Transverse colon (tissue), 4 donors: ENCODE measurements around the gene DOCK3. TPM values are rescaled to one million over a fixed set of nuclear protein-coding genes. Genes with fewer than 3 reads are reported as not detected.

Source experiments
- DNase-seq: peaks from one replicate; pipeline ENCODE4 v3.0.0-alpha.2; 2019
- H3K27ac ChIP-seq, 4 donors: fragments of 200-600 bp; sonication (generic); 2 replicates each; pipeline ENCODE4 v1.5.1; 2016 to 2018; ENCODE audit warnings: inconsistent platforms in 4 of 4
- H3K27me3 ChIP-seq: fragments of 200-600 bp; sonication (generic); 2 replicates; pipeline ENCODE4 v1.5.1; 2017; ENCODE audit warnings: inconsistent platforms
- H3K36me3 ChIP-seq, 4 donors: fragments of 200-600 bp; sonication (generic); 2 replicates each; pipeline ENCODE4 v1.5.1; 2017 to 2019; ENCODE audit warnings: inconsistent platforms in 4 of 4
- H3K4me1 ChIP-seq, 4 donors: fragments of 200-600 bp; sonication (generic); 2 replicates each; pipeline ENCODE4 v1.5.1; 2017 to 2020; ENCODE audit warnings: inconsistent platforms in 4 of 4
- H3K4me3 ChIP-seq, 4 donors: fragments of 200-600 bp; sonication (generic); 1 replicate in 1 of 4; 2 replicates in 3 of 4; pipeline versions ENCODE4 v1.5.1 to v1.6.1; 2017 to 2019; ENCODE audit warnings: inconsistent platforms in 4 of 4
- H3K9me3 ChIP-seq, 2 donors: fragments of 200-600 bp; sonication (generic); 2 replicates each; pipeline ENCODE4 v1.5.1; 2017 to 2019; ENCODE audit warnings: inconsistent platforms in 2 of 2
- EP300 ChIP-seq: sonication (generic); formaldehyde crosslinking; IDR thresholded peaks from one replicate; pipeline ENCODE4 v1.6.1; 2017; ENCODE audit warnings: antibody characterized with exemption, low read depth
- POLR2A ChIP-seq: fragments of 450-650 bp; IDR thresholded peaks from one replicate; pipeline ENCODE4 v1.6.1; 2016; ENCODE audit warnings: antibody characterized with exemption, mild to moderate bottlenecking, moderate library complexity
- POLR2AphosphoS5 ChIP-seq, 3 donors: sonication (generic); formaldehyde crosslinking; IDR thresholded peaks; one replicate each; pipeline ENCODE4 v1.6.1; 2016; ENCODE audit warnings: antibody characterized with exemption in 3 of 3
- whole genome bisulfite sequencing, 2 donors: methylation state at CpG; one replicate each; pipeline ENCODE4 v1.1.5; 2018; ENCODE audit warnings: low coverage in 1 of 2; 5-methylcytosine and 5-hydroxymethylcytosine counted together
- in situ Hi-C, 4 donors: fragments of 200-750 bp; cut with MboI; loops; one replicate each; pipeline versions ENCODE4 v1.15.0 to v1.15.1; 2017; ENCODE audit warnings: low sequenced_read_pairs in 3 of 4, low pct_ligation_motif_present in 1 of 4, low pct_unique_long_range_greater_than_20kb in 1 of 4
- intact Hi-C: fragments of 100-400 bp; cut with DNase I; formaldehyde crosslinking; loops from one replicate; pipeline ENCODE4 v1.15.1; 2023; ENCODE audit warnings: low total_unique reads
- total RNA-seq, 4 donors: library from RNA; depleted of rRNA; stranded (reverse); fragments of >200 nt; gene quantifications; one replicate each; pipeline ENCODE4 v1.1.0, GENCODE V29; 2016
- TF ChIP-seq, protein P1 (sequence below), 5 experiments: fragments of 200-600 bp in 3 of 5; fragments of 450-650 bp in 2 of 5; sonication (generic) in 3 of 5; IDR thresholded peaks; 1 replicate in 2 of 5; 2 replicates in 3 of 5; pipeline ENCODE4 v1.5.1; 2016 to 2017; ENCODE audit warnings: antibody characterized with exemption in 5 of 5, inconsistent platforms in 3 of 5, mild to moderate bottlenecking in 2 of 5, moderate library complexity in 1 of 5

DOCK3 gene
- total RNA-seq, 4 donors from 2014 or later, result 0.41 to 0.75 (median 0.62) TPM

DNA sequence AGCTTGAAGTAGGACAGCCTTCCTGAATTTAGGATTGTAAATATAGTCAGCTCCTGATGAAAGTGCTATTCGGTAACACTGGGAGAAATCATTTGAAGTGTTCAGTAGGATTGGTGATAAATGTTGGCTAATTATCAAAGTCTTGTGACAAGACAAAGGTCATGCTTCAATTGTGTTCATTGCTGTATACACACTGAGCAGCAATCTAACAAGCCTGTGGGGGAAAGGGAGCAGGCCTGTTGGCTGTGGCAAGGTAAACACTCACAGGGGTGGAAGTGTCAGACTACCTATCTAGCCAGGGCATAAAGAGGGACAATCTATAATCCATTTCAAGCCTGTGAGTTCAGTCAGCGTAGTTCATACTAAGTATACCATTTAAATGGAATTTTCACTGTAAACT lies 599.3 kb downstream of the DOCK3 start:
- no peaks in the 10 kb centered on the region for H3K4me1 ChIP-seq
- TF ChIP-seq, protein P1, sequence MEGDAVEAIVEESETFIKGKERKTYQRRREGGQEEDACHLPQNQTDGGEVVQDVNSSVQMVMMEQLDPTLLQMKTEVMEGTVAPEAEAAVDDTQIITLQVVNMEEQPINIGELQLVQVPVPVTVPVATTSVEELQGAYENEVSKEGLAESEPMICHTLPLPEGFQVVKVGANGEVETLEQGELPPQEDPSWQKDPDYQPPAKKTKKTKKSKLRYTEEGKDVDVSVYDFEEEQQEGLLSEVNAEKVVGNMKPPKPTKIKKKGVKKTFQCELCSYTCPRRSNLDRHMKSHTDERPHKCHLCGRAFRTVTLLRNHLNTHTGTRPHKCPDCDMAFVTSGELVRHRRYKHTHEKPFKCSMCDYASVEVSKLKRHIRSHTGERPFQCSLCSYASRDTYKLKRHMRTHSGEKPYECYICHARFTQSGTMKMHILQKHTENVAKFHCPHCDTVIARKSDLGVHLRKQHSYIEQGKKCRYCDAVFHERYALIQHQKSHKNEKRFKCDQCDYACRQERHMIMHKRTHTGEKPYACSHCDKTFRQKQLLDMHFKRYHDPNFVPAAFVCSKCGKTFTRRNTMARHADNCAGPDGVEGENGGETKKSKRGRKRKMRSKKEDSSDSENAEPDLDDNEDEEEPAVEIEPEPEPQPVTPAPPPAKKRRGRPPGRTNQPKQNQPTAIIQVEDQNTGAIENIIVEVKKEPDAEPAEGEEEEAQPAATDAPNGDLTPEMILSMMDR (IDR thresholded peaks at IDR 0.05), result no peak
- TF ChIP-seq EP300, result no peak
- TF ChIP-seq POLR2A, result no peak
- TF ChIP-seq POLR2AphosphoS5 (IDR thresholded peaks at IDR 0.05), result no peak
- H3K4me3 ChIP-seq, result no peak overlapping the region
- no peaks in the 10 kb centered on the region for H3K9me3 ChIP-seq
- in situ Hi-C loops (no loop called here), intact Hi-C loops (no loop called here)
- H3K36me3 ChIP-seq, result no peaks in the 10 kb centered on the region
- no peak overlapping the region for H3K27ac ChIP-seq
- H3K27me3 ChIP-seq, result no peaks in the 10 kb centered on the region
- 0 to 63% methylated on average over 1 to 2 of the region's 2 CpGs for WGBS, 2 donors
- no peak for DNase-seq

DNA sequence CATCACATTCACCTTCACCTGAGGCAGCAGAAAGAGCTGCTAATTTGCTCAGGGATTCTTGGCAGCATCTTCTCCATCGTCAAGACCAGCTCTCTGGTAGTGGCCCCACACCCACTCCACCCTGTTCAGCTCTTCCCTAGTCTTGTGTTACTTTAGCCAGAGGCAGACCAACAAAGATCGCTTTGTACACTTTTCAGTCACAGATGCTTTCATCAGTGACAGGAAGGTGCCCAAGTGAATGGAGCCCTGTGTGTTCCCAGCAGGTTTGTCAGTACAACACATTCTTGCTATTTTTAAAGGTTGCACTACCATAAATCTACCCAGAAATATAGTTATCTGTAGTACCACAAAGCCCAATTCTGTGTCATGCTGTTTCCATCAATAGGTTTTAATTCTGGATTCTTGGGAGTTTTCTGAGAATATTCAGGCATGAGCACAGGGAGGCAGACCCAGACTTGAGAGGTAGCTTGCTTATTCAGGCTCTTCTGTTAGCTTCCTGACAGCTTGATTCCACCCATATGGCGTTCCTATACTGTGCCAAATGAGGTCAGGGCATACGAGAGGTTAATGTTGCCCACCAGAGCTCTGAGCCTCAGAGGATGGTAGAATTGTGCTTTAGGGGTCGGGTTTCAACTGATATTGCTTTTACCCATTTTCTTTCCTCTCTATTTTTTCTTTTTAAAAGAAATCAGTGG lies 600.5 kb downstream of the DOCK3 start:
- in situ Hi-C loops, result no loop called here
- WGBS, 2 donors, result 46 to 50% methylated on average over 4 to 5 of the region's 5 CpGs
- Histone ChIP-seq H3K4me3 (no peak overlapping the region), H3K27ac (no peak overlapping the region), H3K36me3 (no peaks in the 10 kb centered on the region), H3K4me1 (no peaks in the 10 kb centered on the region), H3K9me3 (no peaks in the 10 kb centered on the region), H3K27me3 (no peaks in the 10 kb centered on the region)
- intact Hi-C loops, result no loop called here
- DNase-seq, result no peak
- TF ChIP-seq, protein P1 (IDR thresholded peaks at IDR 0.05), result no peak
- TF ChIP-seq POLR2AphosphoS5 (IDR thresholded peaks at IDR 0.05) (no peak), EP300 (no peak), POLR2A (no peak)

DNA sequence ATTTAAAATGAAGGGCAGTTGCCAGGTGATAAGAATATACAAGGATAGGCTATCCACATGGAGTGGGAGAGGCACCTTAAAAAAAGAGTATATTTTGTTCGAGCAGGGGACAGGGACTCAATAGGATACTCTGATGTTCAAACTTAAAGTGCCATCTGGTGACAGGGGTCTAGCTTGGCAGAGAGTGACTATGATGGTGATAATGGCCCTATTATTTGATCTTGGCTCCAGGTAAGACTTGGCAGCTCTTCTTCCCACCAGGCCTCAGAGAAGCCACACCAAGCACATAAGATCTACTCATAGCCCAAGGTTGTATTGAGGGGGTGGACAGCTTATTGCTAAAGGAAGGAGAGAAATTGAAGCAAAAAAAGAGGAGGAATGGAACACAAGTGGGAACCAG lies 601.3 kb downstream of the DOCK3 start:
- H3K27me3 ChIP-seq, result no peaks in the 10 kb centered on the region
- no peak for TF ChIP-seq EP300
- TF ChIP-seq POLR2AphosphoS5 (IDR thresholded peaks at IDR 0.05), result no peak
- TF ChIP-seq, protein P1 (IDR thresholded peaks at IDR 0.05), result no peak
- no peak for TF ChIP-seq POLR2A
- WGBS, 2 donors, result 56 to 68% methylated on average over 1 of the region's 1 CpG
- no peak overlapping the region for H3K27ac ChIP-seq
- no peak overlapping the region for H3K4me3 ChIP-seq
- intact Hi-C loops, result no loop called here
- in situ Hi-C loops, result no loop called here
- DNase-seq, result no peak
- no peaks in the 10 kb centered on the region for H3K4me1 ChIP-seq
- no peaks in the 10 kb centered on the region for H3K36me3 ChIP-seq
- no peaks in the 10 kb centered on the region for H3K9me3 ChIP-seq

DNA sequence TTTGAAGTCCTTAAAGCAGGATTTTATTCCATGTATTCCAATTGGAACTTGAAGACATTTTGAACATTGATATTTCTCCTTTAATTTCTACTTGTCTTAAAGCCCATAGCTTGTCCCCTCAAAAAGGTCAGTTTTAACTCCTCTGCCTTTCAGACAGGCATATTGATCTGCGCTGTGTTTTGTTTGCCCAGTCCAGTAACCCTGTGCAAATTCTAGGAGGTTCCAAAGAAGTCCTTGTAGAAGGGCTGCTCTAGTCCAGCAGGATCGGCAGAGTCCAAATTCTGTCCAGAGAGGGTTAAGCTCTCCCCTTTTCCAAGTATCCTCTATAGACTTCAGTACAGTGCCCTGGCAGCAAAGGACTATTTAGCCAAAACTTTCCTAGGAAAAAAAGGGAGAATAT lies 604.7 kb downstream of the DOCK3 start:
- no peaks in the 10 kb centered on the region for H3K4me1 ChIP-seq
- H3K4me3 ChIP-seq, result no peak overlapping the region
- DNase-seq, result no peak
- H3K27me3 ChIP-seq, result no peaks in the 10 kb centered on the region
- TF ChIP-seq POLR2A, result no peak
- no peak for TF ChIP-seq POLR2AphosphoS5 (IDR thresholded peaks at IDR 0.05)
- no peak for TF ChIP-seq EP300
- TF ChIP-seq, protein P1 (IDR thresholded peaks at IDR 0.05), result no peak
- in situ Hi-C loops, result no loop called here
- H3K27ac ChIP-seq, result no peak overlapping the region
- WGBS, 2 donors, result 88 to 94% methylated on average over 2 of the region's 2 CpGs
- H3K36me3 ChIP-seq, result no peaks in the 10 kb centered on the region
- intact Hi-C loops, result no loop called here
- no peaks in the 10 kb centered on the region for H3K9me3 ChIP-seq
